H1 (cell line): ENCODE measurements around the gene BSPH1. TPM values are rescaled to one million over a fixed set of nuclear protein-coding genes. Genes with fewer than 3 reads are reported as not detected.
A peak's percentile ranks its signal among the peaks of the same experiment; 100 is the strongest.
"Not testable (repeated sequence)": the region's sequence is repeated elsewhere in the genome, so short reads cannot be mapped to it uniquely, and the experiment has no call there.

Source experiments
- CTCF ChIA-PET: fragments of 300-600 bp; sonication (Branson Sonifier 250); formaldehyde crosslinking; loops from one replicate; lab custom pipeline; 2021; ENCODE audit not compliant: partially characterized antibody; lab: Charles Lee
- POLR2A ChIA-PET: fragments of 300-600 bp; sonication (Branson Sonifier 250); formaldehyde crosslinking; loops from one replicate; lab custom pipeline; 2021; ENCODE audit warnings: inconsistent platforms; ENCODE audit not compliant: partially characterized antibody; lab: Charles Lee
- DNase-seq, 2 experiments: peaks; one replicate each; pipeline versions ENCODE4 v3.0.0 to v3.0.0-alpha.2; 2010 to 2022; ENCODE audit warnings: low spot score in 2 of 2, low read depth in 1 of 2, mixed read lengths in 1 of 2
- FAIRE-seq: peaks from 2 replicates; lab custom pipeline; 2011; peaks lifted over from hg19 to GRCh38; lab: Jason Lieb, UNC
- H2AFZ ChIP-seq: 2 replicates; pipeline ENCODE4 v1.8.1; 2012; ENCODE audit warnings: low read length, inconsistent platforms
- H2AK5ac ChIP-seq: 2 replicates; pipeline ENCODE4 v1.6.1; 2013; ENCODE audit warnings: low read depth, low read length
- H2BK120ac ChIP-seq: replicated peaks from 2 replicates; pipeline ENCODE3; 2013; ENCODE audit warnings: low read depth, low read length, inconsistent platforms
- H2BK12ac ChIP-seq: 2 replicates; pipeline ENCODE4 v1.6.1; 2013; ENCODE audit warnings: low read depth, low read length
- H2BK15ac ChIP-seq: 2 replicates; pipeline ENCODE4 v1.6.1; 2013; ENCODE audit warnings: low read length
- H2BK20ac ChIP-seq: 2 replicates; pipeline ENCODE4 v1.6.1; 2013; ENCODE audit warnings: low read length
- H2BK5ac ChIP-seq: 2 replicates; pipeline ENCODE4 v1.6.1; 2013; ENCODE audit warnings: low read depth, low read length
- H3K14ac ChIP-seq: 2 replicates; pipeline ENCODE4 v1.6.1; 2013; ENCODE audit warnings: inconsistent platforms; ENCODE audit not compliant: insufficient read length
- H3K18ac ChIP-seq: 2 replicates; pipeline ENCODE4 v1.6.1; 2013; ENCODE audit warnings: low read length; ENCODE audit errors: extremely low read depth
- H3K23ac ChIP-seq: 2 replicates; pipeline ENCODE4 v1.6.1; 2013; ENCODE audit warnings: inconsistent platforms; ENCODE audit not compliant: insufficient read length
- H3K23me2 ChIP-seq: 2 replicates; pipeline ENCODE4 v1.6.1; 2013; ENCODE audit warnings: low read depth, low read length
- H3K27ac ChIP-seq: 2 replicates; pipeline ENCODE4 v1.6.1; 2011; ENCODE audit warnings: low read depth, low read length, inconsistent platforms
- H3K27me3 ChIP-seq, 4 experiments: replicated peaks in 1 of 4; 1 replicate in 1 of 4; 2 replicates in 3 of 4; pipeline versions ENCODE4 v1.6.1 to v1.8.1; 2011 to 2013; ENCODE audit warnings: low read length in 3 of 4, mild to moderate bottlenecking in 3 of 4, inconsistent platforms in 2 of 4, mixed read lengths in 2 of 4, moderate library complexity in 1 of 4; ENCODE audit not compliant: control insufficient read depth in 3 of 4, insufficient read depth in 3 of 4; ENCODE audit errors: extremely low read depth in 1 of 4
- H3K36me3 ChIP-seq, 4 experiments: 2 replicates each; pipeline versions ENCODE4 v1.6.1 to v1.8.1; 2011 to 2013; ENCODE audit warnings: mild to moderate bottlenecking in 4 of 4, low read length in 3 of 4, moderate library complexity in 2 of 4, control low read depth in 1 of 4, inconsistent platforms in 1 of 4; ENCODE audit not compliant: insufficient read depth in 4 of 4, control insufficient read depth in 2 of 4
- H3K4ac ChIP-seq: replicated peaks from 2 replicates; pipeline ENCODE3; 2013; ENCODE audit warnings: low read length, low read depth, mixed read lengths, inconsistent platforms; ENCODE audit not compliant: insufficient read length
- H3K4me1 ChIP-seq, 4 experiments: replicated peaks in 1 of 4; 1 replicate in 1 of 4; 2 replicates in 3 of 4; pipeline versions ENCODE4 v1.6.1 to v1.8.1; 2011 to 2013; ENCODE audit warnings: low read length in 3 of 4, inconsistent platforms in 2 of 4, mixed read lengths in 1 of 4; ENCODE audit not compliant: insufficient read depth in 4 of 4, control insufficient read depth in 3 of 4
- H3K4me2 ChIP-seq, 2 experiments: 2 replicates each; pipeline versions ENCODE4 v1.6.1 to v1.8.1; 2011 to 2013; ENCODE audit warnings: low read depth in 2 of 2, low read length in 2 of 2, control low read depth in 1 of 2, inconsistent platforms in 1 of 2, mild to moderate bottlenecking in 1 of 2; ENCODE audit not compliant: insufficient read depth in 1 of 2
- H3K4me3 ChIP-seq, 4 experiments: fragments of 200-600, 300-600 bp in 1 of 4; sonication (generic), shearing (Covaris generic), sonication (Bioruptor Twin) in 1 of 4; 2 replicates each; pipeline versions ENCODE4 v1.5.1 to v1.8.1; 2011 to 2016; ENCODE audit warnings: low read length in 4 of 4, low read depth in 3 of 4, control low read depth in 2 of 4, inconsistent platforms in 2 of 4, mild to moderate bottlenecking in 2 of 4, mixed read lengths in 1 of 4, moderate library complexity in 1 of 4; ENCODE audit not compliant: insufficient read depth in 2 of 4; ENCODE audit errors: extremely low read depth in 1 of 4
- H3K56ac ChIP-seq: replicated peaks from 2 replicates; pipeline ENCODE3; 2013; ENCODE audit warnings: low read depth, mild to moderate bottlenecking, mixed read lengths, low read length, inconsistent platforms; ENCODE audit not compliant: insufficient read length
- H3K79me1 ChIP-seq: 2 replicates; pipeline ENCODE4 v1.6.1; 2013; ENCODE audit warnings: low read depth, low read length, control low read depth
- H3K79me2 ChIP-seq, 2 experiments: 2 replicates each; pipeline versions ENCODE4 v1.6.1 to v1.8.1; 2012 to 2013; ENCODE audit warnings: low read length in 2 of 2, mild to moderate bottlenecking in 2 of 2, inconsistent platforms in 1 of 2; ENCODE audit not compliant: insufficient read depth in 2 of 2, control insufficient read depth in 1 of 2
- H3K9ac ChIP-seq, 4 experiments: replicated peaks in 1 of 4; 1 replicate in 1 of 4; 2 replicates in 3 of 4; pipeline versions ENCODE4 v1.6.1 to v1.8.1; 2011 to 2013; ENCODE audit warnings: low read depth in 3 of 4, low read length in 3 of 4, control low read depth in 2 of 4, mild to moderate bottlenecking in 2 of 4, moderate library complexity in 2 of 4, inconsistent platforms in 1 of 4; ENCODE audit errors: extremely low read depth in 1 of 4
- H3K9me3 ChIP-seq, 2 experiments: 2 replicates each; pipeline versions ENCODE4 v1.6.1 to v1.8.1; 2012 to 2013; ENCODE audit warnings: mild to moderate bottlenecking in 2 of 2, moderate library complexity in 2 of 2, control low read depth in 1 of 2, inconsistent platforms in 1 of 2, low read depth in 1 of 2, low read length in 1 of 2, mixed read lengths in 1 of 2; ENCODE audit not compliant: insufficient read depth in 2 of 2
- H4K20me1 ChIP-seq, 2 experiments: replicated peaks in 1 of 2; 2 replicates each; pipeline versions ENCODE3 to v1.8.1; 2011 to 2013; ENCODE audit warnings: inconsistent platforms in 2 of 2, low read length in 2 of 2, mild to moderate bottlenecking in 1 of 2; ENCODE audit not compliant: insufficient read depth in 2 of 2, control insufficient read depth in 1 of 2
- H4K5ac ChIP-seq: 2 replicates; pipeline ENCODE4 v1.6.1; 2013; ENCODE audit warnings: low read length, low read depth, mixed read lengths, inconsistent platforms; ENCODE audit not compliant: insufficient read length
- H4K8ac ChIP-seq: 2 replicates; pipeline ENCODE4 v1.8.0; 2013; ENCODE audit warnings: mild to moderate bottlenecking, moderate library complexity, low read length, inconsistent platforms; ENCODE audit not compliant: insufficient read depth; ENCODE audit errors: extremely low read depth
- H4K91ac ChIP-seq: replicated peaks from 2 replicates; pipeline ENCODE3; 2013; ENCODE audit warnings: low read length, mixed read lengths, inconsistent platforms; ENCODE audit not compliant: insufficient read length
- WGBS, 2 experiments: shearing (Covaris generic) in 1 of 2; methylation state at CpG; one replicate each; pipeline versions ENCODE4 v1.1.6 to v1.1.7; 2013 to 2015; ENCODE audit warnings: low lambda C conversion rate in 2 of 2, mixed read lengths in 2 of 2, inconsistent platforms in 1 of 2, low coverage in 1 of 2, missing lambda C conversion rate in 1 of 2; ENCODE audit not compliant: insufficient replicate concordance in 2 of 2, insufficient coverage in 1 of 2, insufficient read length in 1 of 2; ENCODE audit errors: extremely low coverage in 1 of 2, missing lambda C conversion rate in 1 of 2; 5-methylcytosine and 5-hydroxymethylcytosine counted together
- polyA plus RNA-seq, 7 experiments: library from polyadenylated mRNA; depleted of rRNA in 3 of 7; stranded (reverse) in 5 of 7; unstranded in 2 of 7; fragments of >200 nt in 5 of 7; fragments of 200-250 nt in 2 of 7; gene quantifications; 1 replicate in 5 of 7; 2 replicates in 1 of 7; 4 replicates in 1 of 7; pipeline versions ENCODE4 v1.2.1 to v1.2.3, GENCODE V29; 2011 to 2013; ENCODE audit warnings: missing spikeins in 2 of 7, mixed read lengths in 2 of 7
- total RNA-seq: library from RNA; stranded (reverse); fragmentation: NEBNext Ultra II Directional; extraction: Animal tissue kit (Norgen Biotek cat#: 25700); gene quantifications from 2 replicates; pipeline ENCODE4 v1.2.1, GENCODE V29; 2021

BSPH1 gene
- total and polyA plus RNA-seq, 2 of the 8 experiments (the other 6 are each of a cell fraction or from before 2014, with no cell fraction given), result not detected

DNA sequence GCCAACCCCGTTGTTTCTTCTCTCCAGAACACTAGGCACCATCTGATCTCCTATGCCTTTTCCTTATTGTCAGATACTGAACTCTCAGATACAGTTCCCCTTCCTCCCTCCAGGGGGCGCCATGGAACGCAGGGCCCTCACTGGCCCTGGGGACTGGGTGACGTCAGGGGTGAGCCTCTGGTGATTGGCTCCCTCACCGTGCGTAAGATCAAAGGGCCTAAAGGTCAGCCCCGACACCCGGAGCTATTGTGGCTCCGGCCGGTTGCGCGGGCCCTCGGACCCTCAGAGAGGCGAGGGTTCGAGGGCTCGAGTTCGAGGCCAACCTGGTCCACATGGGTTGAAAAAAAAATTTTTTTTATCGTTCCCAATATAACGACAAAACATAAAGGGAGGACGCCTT is 63.4 kb downstream of the BSPH1 start:
- H3K18ac ChIP-seq, H3K27ac ChIP-seq, H2AFZ ChIP-seq, H2AK5ac ChIP-seq, H3K9ac ChIP-seq, DNase-seq, H3K9me3 ChIP-seq, FAIRE-seq, H3K23ac ChIP-seq, H3K4ac ChIP-seq, H3K36me3 ChIP-seq, CTCF ChIA-PET, H2BK5ac ChIP-seq, H3K79me1 ChIP-seq, H2BK20ac ChIP-seq, H3K14ac ChIP-seq, H3K23me2 ChIP-seq, H3K27me3 ChIP-seq, H4K20me1 ChIP-seq, H4K8ac ChIP-seq, POLR2A ChIA-PET, H4K91ac ChIP-seq, H2BK12ac ChIP-seq, H2BK120ac ChIP-seq, H3K56ac ChIP-seq, H3K4me2 ChIP-seq, H3K79me2 ChIP-seq, H3K4me3 ChIP-seq, H4K5ac ChIP-seq, H2BK15ac ChIP-seq, H3K4me1 ChIP-seq: not testable (repeated sequence)
- WGBS, 2 experiments, result no CpG with 5 or more reads among the region's 20 CpGs

DNA sequence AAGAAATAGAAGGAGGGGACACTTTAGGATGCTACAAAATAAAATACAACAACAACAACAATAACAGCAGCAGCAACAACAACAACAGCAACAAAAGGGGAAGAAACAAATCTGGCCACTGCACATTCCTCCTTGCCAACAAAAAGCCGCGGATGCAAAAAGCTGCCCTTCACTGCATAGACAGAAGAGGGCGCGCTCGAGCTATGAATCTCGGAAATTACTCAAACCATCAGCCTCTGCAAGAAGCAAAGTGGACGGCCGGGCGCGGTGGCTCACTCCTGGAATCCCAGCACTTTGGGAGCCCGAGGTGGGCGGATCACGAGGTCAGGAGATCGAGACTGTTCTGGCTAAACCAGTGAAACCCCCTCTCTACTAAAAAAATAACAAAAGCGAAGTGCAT is 71.9 kb downstream of the BSPH1 start:
- H3K4me1 ChIP-seq, H3K27me3 ChIP-seq, H3K23ac ChIP-seq, H3K4me2 ChIP-seq, H2BK120ac ChIP-seq, H4K8ac ChIP-seq, H2AK5ac ChIP-seq, H3K79me2 ChIP-seq, H3K9me3 ChIP-seq, H4K91ac ChIP-seq, H3K56ac ChIP-seq, H3K4me3 ChIP-seq, H2BK15ac ChIP-seq, H4K5ac ChIP-seq, POLR2A ChIA-PET, CTCF ChIA-PET, H3K9ac ChIP-seq, H3K27ac ChIP-seq, H2BK20ac ChIP-seq, H3K23me2 ChIP-seq, H4K20me1 ChIP-seq, H2AFZ ChIP-seq, H3K36me3 ChIP-seq, H3K79me1 ChIP-seq, FAIRE-seq, H3K4ac ChIP-seq, H2BK5ac ChIP-seq, H3K14ac ChIP-seq, H3K18ac ChIP-seq, H2BK12ac ChIP-seq: not testable (repeated sequence)
- peak in 1 of 2 experiments; percentile 100 for DNase-seq
- WGBS, 2 experiments, result 8% methylated on average over 11 of the region's 15 CpGs; no CpG with 5 or more reads in 1 of the 2 experiments
